SU-DHL-6 (cell line): Measurements from ENCODE around the gene CNGA4.

Experiments
- EZH2phosphoT487 ChIP-seq: fragments of 200-600 bp; sonication (generic), shearing (Covaris generic); conservative IDR thresholded peaks from 2 replicates; pipeline ENCODE4 v1.6.1; 2018; ENCODE audit warnings: mild to moderate bottlenecking, antibody characterized with exemption, low read length, moderate library complexity, mixed read lengths
- TF ChIP-seq, protein P1 (sequence below): fragments of 200-600 bp; sonication (generic); IDR thresholded peaks from one replicate; pipeline ENCODE4 v1.5.1; 2017; ENCODE audit warnings: antibody characterized with exemption, mild to moderate bottlenecking, low read length, moderate library complexity; ENCODE audit not compliant: insufficient read depth, poor library complexity, severe bottlenecking

DNA sequence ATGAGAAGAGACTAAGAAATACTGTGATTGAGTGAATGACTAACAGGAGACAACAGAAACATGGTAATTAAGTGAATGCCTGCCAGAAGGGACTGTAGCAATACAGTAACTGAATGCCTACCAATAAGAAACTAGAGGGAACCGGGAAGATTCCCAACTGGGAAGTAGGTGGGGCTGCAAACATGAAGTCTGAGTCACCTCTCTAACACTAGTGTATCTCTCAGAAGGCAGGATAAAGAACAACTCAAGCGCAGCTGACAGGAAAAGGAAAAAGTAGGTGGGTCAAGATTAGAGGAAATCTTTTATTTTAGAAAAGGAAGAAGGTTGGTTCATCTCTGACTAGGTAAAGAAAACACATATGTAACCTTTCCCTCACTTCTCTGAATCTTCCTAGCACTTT, 19.5 kb upstream of the CNGA4 start:
- TF ChIP-seq, protein P1, sequence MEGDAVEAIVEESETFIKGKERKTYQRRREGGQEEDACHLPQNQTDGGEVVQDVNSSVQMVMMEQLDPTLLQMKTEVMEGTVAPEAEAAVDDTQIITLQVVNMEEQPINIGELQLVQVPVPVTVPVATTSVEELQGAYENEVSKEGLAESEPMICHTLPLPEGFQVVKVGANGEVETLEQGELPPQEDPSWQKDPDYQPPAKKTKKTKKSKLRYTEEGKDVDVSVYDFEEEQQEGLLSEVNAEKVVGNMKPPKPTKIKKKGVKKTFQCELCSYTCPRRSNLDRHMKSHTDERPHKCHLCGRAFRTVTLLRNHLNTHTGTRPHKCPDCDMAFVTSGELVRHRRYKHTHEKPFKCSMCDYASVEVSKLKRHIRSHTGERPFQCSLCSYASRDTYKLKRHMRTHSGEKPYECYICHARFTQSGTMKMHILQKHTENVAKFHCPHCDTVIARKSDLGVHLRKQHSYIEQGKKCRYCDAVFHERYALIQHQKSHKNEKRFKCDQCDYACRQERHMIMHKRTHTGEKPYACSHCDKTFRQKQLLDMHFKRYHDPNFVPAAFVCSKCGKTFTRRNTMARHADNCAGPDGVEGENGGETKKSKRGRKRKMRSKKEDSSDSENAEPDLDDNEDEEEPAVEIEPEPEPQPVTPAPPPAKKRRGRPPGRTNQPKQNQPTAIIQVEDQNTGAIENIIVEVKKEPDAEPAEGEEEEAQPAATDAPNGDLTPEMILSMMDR: no peak
- TF ChIP-seq EZH2phosphoT487: no peak
